Spleen (tissue), 11 donors: Measurements from ENCODE around the gene ACO2. TPM values are rescaled to one million over a fixed set of nuclear protein-coding genes. Genes with fewer than 3 reads are reported as not detected.

Experiments
- DNase-seq: peaks from one replicate; pipeline ENCODE4 v3.0.0-alpha.2; 2020
- H3K27ac ChIP-seq, 8 donors: fragments of 200-600 bp; sonication (generic) in 7 of 8; 1 replicate in 4 of 8; 2 replicates in 4 of 8; pipeline versions ENCODE4 v1.5.0 to v1.8.0; 2016 to 2021; ENCODE audit warnings: inconsistent platforms in 4 of 8, mild to moderate bottlenecking in 4 of 8, moderate library complexity in 1 of 8
- H3K27me3 ChIP-seq, 7 donors: fragments of 200-600 bp; sonication (generic) in 6 of 7; replicated peaks in 1 of 7; 1 replicate in 4 of 7; 2 replicates in 3 of 7; pipeline versions ENCODE4 v1.5.0 to v1.8.0; 2016 to 2021; ENCODE audit warnings: inconsistent platforms in 3 of 7, mild to moderate bottlenecking in 1 of 7
- H3K36me3 ChIP-seq, 6 donors: fragments of 200-600 bp; sonication (generic) in 5 of 6; 1 replicate in 4 of 6; 2 replicates in 2 of 6; pipeline versions ENCODE4 v1.5.0 to v1.8.0; 2016 to 2021; ENCODE audit warnings: inconsistent platforms in 2 of 6
- H3K4me1 ChIP-seq, 6 donors: fragments of 200-600 bp; sonication (generic) in 5 of 6; 1 replicate in 3 of 6; 2 replicates in 3 of 6; pipeline versions ENCODE4 v1.5.0 to v1.8.0; 2016 to 2021; ENCODE audit warnings: inconsistent platforms in 3 of 6
- H3K4me3 ChIP-seq, 8 donors: fragments of 200-600 bp; sonication (generic) in 7 of 8; 1 replicate in 4 of 8; 2 replicates in 4 of 8; pipeline versions ENCODE4 v1.5.0 to v1.8.0; 2016 to 2021; ENCODE audit warnings: inconsistent platforms in 4 of 8, mild to moderate bottlenecking in 4 of 8, moderate library complexity in 2 of 8
- H3K9me3 ChIP-seq, 8 donors: fragments of 200-600 bp; sonication (generic) in 7 of 8; 1 replicate in 4 of 8; 2 replicates in 4 of 8; pipeline versions ENCODE4 v1.5.0 to v1.8.0; 2016 to 2021; ENCODE audit warnings: inconsistent platforms in 4 of 8
- POLR2A ChIP-seq, 3 donors: fragments of 450-650 bp; IDR thresholded peaks; one replicate each; pipeline ENCODE4 v1.5.1; 2017; ENCODE audit warnings: antibody characterized with exemption in 3 of 3, mild to moderate bottlenecking in 1 of 3
- POLR2AphosphoS5 ChIP-seq, 3 donors: sonication (generic); formaldehyde crosslinking; IDR thresholded peaks; one replicate each; pipeline ENCODE4 v1.5.1; 2017; ENCODE audit warnings: antibody characterized with exemption in 3 of 3
- WGBS, 5 donors: extraction: QIAGEN DNeasy Blood & Tissue Kit in 3 of 5; methylation state at CpG; one replicate each; pipeline versions ENCODE4 v1.1.5 to v1.1.7; 2013 to 2018; 5-methylcytosine and 5-hydroxymethylcytosine counted together
- intact Hi-C: fragments of 100-400 bp; cut with DNase I; formaldehyde crosslinking; loops from one replicate; pipeline ENCODE4 v1.15.0; 2023; ENCODE audit warnings: low total_unique reads
- polyA plus RNA-seq, 3 donors: library from polyadenylated mRNA; stranded (reverse); fragments of 200-250 nt; gene quantifications; one replicate each; pipeline ENCODE4 v1.2.1, GENCODE V29; 2013
- total RNA-seq, 7 donors: library from RNA; depleted of rRNA in 3 of 7; stranded (reverse); fragments of >200 nt in 3 of 7; fragmentation: NEBNext Ultra II Directional in 4 of 7; extraction: Animal tissue kit (Norgen Biotek cat#: 25700) in 4 of 7; gene quantifications; one replicate each; pipeline versions ENCODE4 v1.1.0 to v1.2.1, GENCODE V29; 2016 to 2021
- TF ChIP-seq, protein P1 (sequence below), 11 experiments: fragments of 200-600 bp in 7 of 11; fragments of 450-650 bp in 4 of 11; sonication (generic) in 4 of 11; IDR thresholded peaks in 8 of 11; conservative IDR thresholded peaks in 3 of 11; 1 replicate in 7 of 11; 2 replicates in 4 of 11; pipeline versions ENCODE4 v1.4.0 to v1.8.0; 2016 to 2021; ENCODE audit warnings: antibody characterized with exemption in 11 of 11, inconsistent platforms in 4 of 11, mild to moderate bottlenecking in 1 of 11
- donor health status: healthy with polysubstance abuse.
- donor health status: DM: no; HTN: no; CAD: no; lungs with moderate emphysema.
- donor health status: DM: no; HTN: no; CAD: no.
- donor health status: Bipolar disorder and iron deficiency.
- donor health status: healthy.
- donor health status: DM: no; HTN: no; CAD: no.
- donor health status: DM: yes; HTN: yes; CAD: no.

The ACO2 gene
- total and polyA plus RNA-seq, 10 donors: 21.4 to 82.0 (median 67.2) TPM

DNA sequence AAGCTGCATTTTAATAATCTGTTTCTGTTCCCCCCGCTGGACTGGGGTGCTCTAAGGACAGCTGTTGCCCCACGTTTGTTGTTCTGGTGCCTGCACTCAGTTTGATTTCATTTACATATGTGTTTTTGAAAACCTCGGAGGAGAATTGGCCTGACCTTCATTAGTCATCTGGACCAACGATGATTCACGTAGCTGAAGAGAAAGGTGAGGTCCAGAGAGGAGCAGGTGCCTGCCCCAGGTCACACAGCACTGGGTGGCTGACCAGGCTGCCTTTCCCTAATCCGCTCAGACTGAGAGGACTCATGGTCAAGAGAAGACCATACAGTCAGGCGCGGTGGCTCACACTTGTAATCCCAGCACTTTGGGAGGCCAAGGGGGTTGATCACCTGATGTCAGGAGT, 95.6 kb downstream of the ACO2 start:
- WGBS, 5 donors: 77 to 93% (median 87%) methylated on average over 8 of the region's 8 CpGs
- no peak for TF ChIP-seq POLR2A (IDR thresholded peaks at IDR 0.05)
- no peak for TF ChIP-seq POLR2AphosphoS5 (IDR thresholded peaks at IDR 0.05)
- H3K36me3 ChIP-seq: no peaks in the 10 kb centered on the region
- peaks cover 0 to 5% (median 0%) of the 10 kb centered on the region in 6 donors for H3K4me1 ChIP-seq
- intact Hi-C loops: no loop called here
- DNase-seq: no peak
- H3K27ac ChIP-seq: no peak overlapping the region
- H3K9me3 ChIP-seq: no peaks in the 10 kb centered on the region
- H3K27me3 ChIP-seq: peaks cover 0 to 40% (median 8%) of the 10 kb centered on the region in 7 donors
- no peak overlapping the region for H3K4me3 ChIP-seq

DNA sequence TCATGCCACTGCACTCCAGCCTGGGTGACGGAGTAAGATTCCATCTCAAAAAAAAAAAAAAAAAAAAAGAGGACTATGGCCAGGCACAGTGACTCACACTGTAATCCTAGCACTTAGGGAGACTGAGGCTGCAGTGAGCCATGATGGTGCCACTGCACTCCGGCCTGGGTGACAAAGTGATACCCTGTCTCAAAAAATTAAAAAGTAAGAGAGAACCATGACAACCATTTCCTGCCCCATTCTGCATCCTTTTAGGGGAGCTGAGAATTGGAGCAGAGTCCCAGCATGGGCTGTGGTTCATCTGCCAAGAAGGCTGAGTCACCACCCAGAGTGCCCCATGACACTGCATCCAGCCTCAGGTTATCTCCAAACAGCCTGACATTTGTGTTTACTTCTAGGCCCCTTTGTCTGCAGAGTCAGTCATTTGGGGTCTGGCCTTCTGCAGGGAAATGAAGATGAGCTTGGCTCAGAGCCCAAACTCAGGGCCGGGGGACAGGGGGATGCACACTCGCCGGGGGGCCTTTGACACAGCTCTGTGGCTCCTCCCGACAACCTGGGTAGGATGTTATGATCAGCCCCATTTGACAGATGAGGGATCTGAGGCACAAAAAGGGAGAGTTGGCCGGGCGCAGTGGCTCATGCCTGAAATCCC, 96.6 kb downstream of the ACO2 start:
- no peak for TF ChIP-seq POLR2A (IDR thresholded peaks at IDR 0.05)
- no peak for TF ChIP-seq POLR2AphosphoS5 (IDR thresholded peaks at IDR 0.05)
- TF ChIP-seq, protein P1, sequence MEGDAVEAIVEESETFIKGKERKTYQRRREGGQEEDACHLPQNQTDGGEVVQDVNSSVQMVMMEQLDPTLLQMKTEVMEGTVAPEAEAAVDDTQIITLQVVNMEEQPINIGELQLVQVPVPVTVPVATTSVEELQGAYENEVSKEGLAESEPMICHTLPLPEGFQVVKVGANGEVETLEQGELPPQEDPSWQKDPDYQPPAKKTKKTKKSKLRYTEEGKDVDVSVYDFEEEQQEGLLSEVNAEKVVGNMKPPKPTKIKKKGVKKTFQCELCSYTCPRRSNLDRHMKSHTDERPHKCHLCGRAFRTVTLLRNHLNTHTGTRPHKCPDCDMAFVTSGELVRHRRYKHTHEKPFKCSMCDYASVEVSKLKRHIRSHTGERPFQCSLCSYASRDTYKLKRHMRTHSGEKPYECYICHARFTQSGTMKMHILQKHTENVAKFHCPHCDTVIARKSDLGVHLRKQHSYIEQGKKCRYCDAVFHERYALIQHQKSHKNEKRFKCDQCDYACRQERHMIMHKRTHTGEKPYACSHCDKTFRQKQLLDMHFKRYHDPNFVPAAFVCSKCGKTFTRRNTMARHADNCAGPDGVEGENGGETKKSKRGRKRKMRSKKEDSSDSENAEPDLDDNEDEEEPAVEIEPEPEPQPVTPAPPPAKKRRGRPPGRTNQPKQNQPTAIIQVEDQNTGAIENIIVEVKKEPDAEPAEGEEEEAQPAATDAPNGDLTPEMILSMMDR (IDR thresholded peaks at IDR 0.05 in 8 of 11, conservative IDR thresholded peaks at IDR 0.05 in 3 of 11): no peak
- 62 to 79% (median 73%) methylated on average over 6 to 8 of the region's 8 CpGs for WGBS, 5 donors
- no peak for DNase-seq
- no peaks in the 10 kb centered on the region for H3K9me3 ChIP-seq
- no peak overlapping the region for H3K4me3 ChIP-seq
- no peak overlapping the region for H3K27ac ChIP-seq
- no peaks in the 10 kb centered on the region for H3K36me3 ChIP-seq
- H3K4me1 ChIP-seq: peaks cover 0 to 5% (median 0%) of the 10 kb centered on the region in 6 donors
- H3K27me3 ChIP-seq: peaks cover 0 to 31% (median 6%) of the 10 kb centered on the region in 7 donors
- intact Hi-C loops: no loop called here

- intact Hi-C loops: no loop called here
- Histone ChIP-seq H3K27me3 (peaks cover 0 to 12% (median 0%) of the 10 kb centered on the region in 7 donors), H3K36me3 (no peaks in the 10 kb centered on the region), H3K9me3 (no peaks in the 10 kb centered on the region), H3K27ac (no peak overlapping the region), H3K4me1 (peaks cover 0 to 5% (median 0%) of the 10 kb centered on the region in 6 donors), H3K4me3 (no peak overlapping the region)
- TF ChIP-seq POLR2A (IDR thresholded peaks at IDR 0.05) (no peak), POLR2AphosphoS5 (IDR thresholded peaks at IDR 0.05) (no peak)
- TF ChIP-seq, protein P1 (IDR thresholded peaks at IDR 0.05 in 8 of 11, conservative IDR thresholded peaks at IDR 0.05 in 3 of 11): no peak
- DNase-seq: no peak
- WGBS, 5 donors: 70 to 80% (median 76%) methylated on average over 2 to 3 of the region's 3 CpGs
Observed at GRCh38 chr22:41567512-41567768, 98.5 kb downstream of the ACO2 start.

DNA sequence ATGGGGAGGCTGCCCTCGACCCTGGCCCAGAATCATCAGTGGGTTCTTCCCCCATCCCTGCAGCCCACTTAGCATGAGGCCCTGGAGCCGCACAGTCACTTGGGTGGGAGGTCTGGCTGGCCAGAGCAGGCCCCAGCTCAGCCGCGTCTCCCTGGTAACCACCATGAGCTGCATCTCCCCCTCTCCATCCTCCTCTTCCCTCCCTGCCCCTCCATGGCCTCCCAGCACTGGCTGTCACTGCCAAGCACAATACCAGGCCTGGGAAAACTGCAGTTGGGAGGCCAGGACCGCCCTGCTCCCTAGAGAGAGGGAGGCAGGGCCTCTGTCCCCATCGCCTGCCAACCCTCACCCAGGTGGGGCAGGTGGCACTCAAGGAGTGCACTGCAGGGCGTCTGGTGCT, 99.9 kb downstream of the ACO2 start:
- no peak overlapping the region for H3K4me3 ChIP-seq
- TF ChIP-seq, protein P1 (IDR thresholded peaks at IDR 0.05 in 8 of 11, conservative IDR thresholded peaks at IDR 0.05 in 3 of 11): no peak
- TF ChIP-seq POLR2AphosphoS5 (IDR thresholded peaks at IDR 0.05) (no peak), POLR2A (IDR thresholded peaks at IDR 0.05) (no peak)
- H3K27ac ChIP-seq: no peak overlapping the region

More for the DNA sequence above, 99.9 kb downstream of the ACO2 start:
- no peaks in the 10 kb centered on the region for H3K4me1 ChIP-seq
- no peaks in the 10 kb centered on the region for H3K36me3 ChIP-seq
- intact Hi-C loops: no loop called here
- no peaks in the 10 kb centered on the region for H3K27me3 ChIP-seq
- DNase-seq: no peak
- WGBS, 5 donors: 66 to 80% (median 79%) methylated on average over 7 of the region's 7 CpGs
- H3K9me3 ChIP-seq: no peaks in the 10 kb centered on the region
